Testis (tissue), 5 donors: ENCODE measurements around the gene NTN4. TPM values are rescaled to one million over a fixed set of nuclear protein-coding genes. Genes with fewer than 3 reads are reported as not detected.

Experiments used
- DNase-seq: peaks from one replicate; pipeline ENCODE4 v3.0.0-alpha.2; 2019
- H3K27ac ChIP-seq, 2 donors: fragments of 200-600 bp; sonication (generic); one replicate each; pipeline ENCODE4 v1.5.1; 2019
- H3K27me3 ChIP-seq: fragments of 200-600 bp; sonication (generic); one replicate; pipeline ENCODE4 v1.5.1; 2019
- H3K36me3 ChIP-seq: fragments of 200-600 bp; sonication (generic); one replicate; pipeline ENCODE4 v1.5.1; 2017; ENCODE audit warnings: low read depth; ENCODE audit errors: missing control alignments
- H3K4me1 ChIP-seq: fragments of 200-600 bp; sonication (generic); one replicate; pipeline ENCODE4 v1.5.1; 2019
- H3K4me3 ChIP-seq, 2 donors: fragments of 200-600 bp; sonication (generic); one replicate each; pipeline ENCODE4 v1.5.1; 2017 to 2019
- H3K9me3 ChIP-seq: fragments of 200-600 bp; sonication (generic); one replicate; pipeline ENCODE4 v1.5.1; 2017
- POLR2A ChIP-seq: fragments of 450-650 bp; IDR thresholded peaks from one replicate; pipeline ENCODE4 v1.6.1; 2017; ENCODE audit warnings: antibody characterized with exemption, mild to moderate bottlenecking, moderate library complexity
- WGBS, 2 donors: methylation state at CpG; one replicate each; pipeline ENCODE4 v1.1.5; 2018; 5-methylcytosine and 5-hydroxymethylcytosine counted together
- intact Hi-C: fragments of 100-400 bp; cut with DNase I; formaldehyde crosslinking; loops from one replicate; pipeline ENCODE4 v1.15.1; 2023; ENCODE audit warnings: low total_unique reads
- long read RNA-seq, 2 donors: transcript quantifications; one replicate each; lab custom pipeline, GENCODE V29; 2026
- polyA plus RNA-seq: library from polyadenylated mRNA; stranded (reverse); fragments of 350-450 nt; fragmentation: Illumina TruSeq; extraction: RNeasy Lipid Tissue Mini Kit (QIAGEN cat#74804); gene quantifications from one replicate; pipeline ENCODE4 v1.2.3, GENCODE V29; 2014; ENCODE audit warnings: low read depth, low replicate concordance; ENCODE audit not compliant: insufficient read depth
- total RNA-seq, 2 donors: library from RNA; depleted of rRNA; stranded (reverse); fragments of >200 nt; gene quantifications; one replicate each; pipeline ENCODE4 v1.2.3, GENCODE V29; 2016
- TF ChIP-seq, protein P1 (sequence below), 3 experiments: fragments of 450-650 bp in 2 of 3; fragments of 200-600 bp in 1 of 3; sonication (generic) in 1 of 3; IDR thresholded peaks; one replicate each; pipeline ENCODE4 v1.5.1; 2016 to 2019; ENCODE audit warnings: antibody characterized with exemption in 3 of 3, mild to moderate bottlenecking in 2 of 3, moderate library complexity in 1 of 3

Gene NTN4
- 10 to 100 TPM; 43.8 to 84.9 TPM for total RNA-seq
- polyA plus RNA-seq = 15.9 TPM
- long read RNA-seq, donor 1, transcript NTN4-201 (10 exons, 3,615 nt) = major isoform, 10 of 10 reads
- long read RNA-seq, donor 1, partial matches to known transcripts = 0 of 10 reads
- long read RNA-seq, donor 1, other reads (novel, unspliced or antisense) = 0 of 10 reads
- long read RNA-seq, donor 2, partial matches to known transcripts = 0 of 4 reads
- long read RNA-seq, donor 2, other reads (novel, unspliced or antisense) = 0 of 4 reads

DNA sequence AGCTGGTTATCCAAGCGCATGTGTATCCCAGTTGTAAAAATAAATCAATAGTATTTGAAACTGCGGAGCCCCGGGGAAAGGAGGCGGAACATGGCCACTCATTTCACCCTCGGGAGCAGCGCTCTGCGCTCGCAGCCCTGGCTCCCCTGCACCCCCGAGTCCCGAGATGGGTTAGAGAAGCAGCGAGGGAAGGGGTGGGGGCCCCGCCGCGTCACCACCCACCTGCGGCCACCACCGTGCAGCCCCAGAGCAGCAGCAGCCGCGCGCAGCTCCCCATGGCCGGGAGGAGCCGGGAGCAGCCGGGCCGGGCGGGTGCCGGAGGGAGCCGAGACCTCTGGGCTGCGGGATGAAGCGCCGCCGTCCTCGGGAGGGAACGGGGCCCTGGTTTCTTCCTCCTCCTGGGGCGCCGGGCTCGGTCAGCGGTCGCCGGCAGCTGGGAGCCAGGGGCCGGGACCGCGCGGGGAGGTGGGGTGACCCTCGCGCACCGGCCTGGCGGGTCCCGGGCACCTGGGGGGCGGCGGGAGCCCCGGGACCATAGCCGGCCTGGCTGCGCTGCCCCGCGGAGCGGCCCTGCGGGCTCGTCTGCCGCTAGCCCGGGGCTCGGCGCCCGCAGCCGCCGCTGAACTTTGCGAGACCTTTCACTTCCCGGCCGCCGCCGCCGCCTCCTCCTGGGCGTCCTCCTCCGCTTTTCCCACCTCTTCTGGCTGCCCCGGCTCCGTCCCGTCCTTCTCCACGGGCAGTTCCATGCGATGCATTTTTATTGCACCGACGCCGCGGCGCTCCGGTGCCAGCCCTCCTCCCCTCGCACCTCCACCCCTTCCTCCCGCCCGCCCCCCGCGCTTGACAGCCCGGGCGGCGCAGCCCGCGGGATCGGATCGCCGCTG lies at the start of gene NTN4:
Gene NTN4, minus strand, starts transcription at position 732 of the 884 bp plus-strand sequence. Its CDS starts 455 bp downstream, at position 277.
- Histone ChIP-seq H3K4me3 (peak within 1 kb of the TSS; percentile 71), H3K4me1 (peaks cover 8% of the 10 kb centered on the region), H3K27ac (peak within 1 kb of the TSS; percentile 64 to 81), H3K9me3 (no peaks in the 10 kb centered on the region), H3K27me3 (no peaks in the 10 kb centered on the region), H3K36me3 (no peaks in the 10 kb centered on the region)
- intact Hi-C loops = no loop called here
- TF ChIP-seq, protein P1, sequence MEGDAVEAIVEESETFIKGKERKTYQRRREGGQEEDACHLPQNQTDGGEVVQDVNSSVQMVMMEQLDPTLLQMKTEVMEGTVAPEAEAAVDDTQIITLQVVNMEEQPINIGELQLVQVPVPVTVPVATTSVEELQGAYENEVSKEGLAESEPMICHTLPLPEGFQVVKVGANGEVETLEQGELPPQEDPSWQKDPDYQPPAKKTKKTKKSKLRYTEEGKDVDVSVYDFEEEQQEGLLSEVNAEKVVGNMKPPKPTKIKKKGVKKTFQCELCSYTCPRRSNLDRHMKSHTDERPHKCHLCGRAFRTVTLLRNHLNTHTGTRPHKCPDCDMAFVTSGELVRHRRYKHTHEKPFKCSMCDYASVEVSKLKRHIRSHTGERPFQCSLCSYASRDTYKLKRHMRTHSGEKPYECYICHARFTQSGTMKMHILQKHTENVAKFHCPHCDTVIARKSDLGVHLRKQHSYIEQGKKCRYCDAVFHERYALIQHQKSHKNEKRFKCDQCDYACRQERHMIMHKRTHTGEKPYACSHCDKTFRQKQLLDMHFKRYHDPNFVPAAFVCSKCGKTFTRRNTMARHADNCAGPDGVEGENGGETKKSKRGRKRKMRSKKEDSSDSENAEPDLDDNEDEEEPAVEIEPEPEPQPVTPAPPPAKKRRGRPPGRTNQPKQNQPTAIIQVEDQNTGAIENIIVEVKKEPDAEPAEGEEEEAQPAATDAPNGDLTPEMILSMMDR (IDR thresholded peaks at IDR 0.05) = no peak
- TF ChIP-seq POLR2A = no peak
- WGBS, 2 donors = 0 to 1% methylated on average over 3 to 57 of the region's 96 CpGs
- peak; percentile 47 for DNase-seq

DNA sequence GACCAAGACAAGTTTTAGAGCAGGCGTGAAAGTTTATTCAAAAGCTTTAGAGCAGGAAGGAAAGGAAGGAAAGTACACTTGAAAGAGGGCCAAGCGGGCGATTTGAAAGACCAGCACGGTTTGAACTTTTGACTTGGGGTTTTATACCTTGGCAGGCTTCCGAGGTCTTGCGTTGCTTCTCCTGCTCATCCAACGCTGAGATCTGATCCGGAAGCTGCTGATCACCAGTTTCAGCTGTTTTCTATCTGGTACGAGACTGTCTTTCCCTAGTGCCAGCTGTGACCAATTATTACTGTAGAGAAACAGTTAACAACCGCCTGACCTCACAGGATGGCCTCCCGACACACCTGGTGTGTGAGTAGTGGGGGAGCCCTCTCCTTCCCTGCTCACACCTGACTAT lies 47.6 kb upstream of the NTN4 start:
- intact Hi-C loops = no loop called here
- WGBS, 2 donors = 43 to 48% methylated on average over 11 of the region's 11 CpGs
- Histone ChIP-seq H3K9me3 (no peaks in the 10 kb centered on the region), H3K4me3 (no peak overlapping the region), H3K4me1 (peaks cover 4% of the 10 kb centered on the region), H3K36me3 (no peaks in the 10 kb centered on the region), H3K27ac (no peak overlapping the region), H3K27me3 (no peaks in the 10 kb centered on the region)
- DNase-seq = no peak
- TF ChIP-seq POLR2A = no peak
- TF ChIP-seq, protein P1 (IDR thresholded peaks at IDR 0.05) = no peak

DNA sequence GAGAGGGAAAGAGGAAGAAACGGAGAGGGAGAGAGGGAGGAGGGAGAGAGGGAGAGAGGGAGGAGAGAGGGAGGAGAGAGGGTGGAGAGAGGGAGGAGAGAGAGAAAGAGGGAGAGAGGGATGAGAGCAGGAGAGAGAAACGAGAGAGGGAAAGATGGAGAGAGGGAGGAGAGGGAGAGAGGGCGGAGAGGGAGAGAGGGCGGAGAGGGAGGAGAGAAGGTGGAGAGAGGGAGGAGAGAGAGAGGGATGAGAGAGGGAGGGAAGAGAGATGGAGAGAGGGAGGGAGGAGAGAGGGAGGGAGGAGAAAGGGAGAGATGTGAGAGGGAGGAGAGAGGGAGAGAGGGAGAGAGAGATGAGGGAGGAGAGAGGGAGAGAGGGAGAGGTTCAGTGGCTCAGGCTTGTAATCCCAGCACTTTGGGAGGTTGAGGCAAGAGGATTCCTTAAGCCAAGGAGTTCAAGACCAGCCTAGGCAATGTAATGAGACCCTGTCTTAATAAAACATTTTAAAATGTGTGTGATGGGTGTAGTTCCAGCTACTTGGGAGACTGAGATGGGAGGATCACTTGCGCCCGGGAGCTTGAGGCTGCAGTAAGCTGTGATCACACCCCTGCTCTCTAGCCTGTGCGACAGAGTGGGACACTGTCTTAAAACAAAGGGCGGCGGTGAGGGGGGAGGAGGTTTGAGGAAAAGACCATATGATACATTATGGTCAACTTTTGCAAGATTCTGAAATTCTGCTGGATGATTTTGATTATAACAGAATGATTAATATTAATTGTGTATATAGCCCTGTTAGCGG lies 46.9 kb upstream of the NTN4 start:
- DNase-seq = no peak
- TF ChIP-seq, protein P1 (IDR thresholded peaks at IDR 0.05) = no peak
- no peak for TF ChIP-seq POLR2A
- 59 to 62% methylated on average over 10 of the region's 10 CpGs for WGBS, 2 donors
- no peak overlapping the region for H3K27ac ChIP-seq
- no peak overlapping the region for H3K4me3 ChIP-seq
- intact Hi-C loops = no loop called here
- H3K36me3 ChIP-seq = no peaks in the 10 kb centered on the region
- H3K9me3 ChIP-seq = no peaks in the 10 kb centered on the region
- no peaks in the 10 kb centered on the region for H3K27me3 ChIP-seq
- H3K4me1 ChIP-seq = peaks cover 4% of the 10 kb centered on the region

DNA sequence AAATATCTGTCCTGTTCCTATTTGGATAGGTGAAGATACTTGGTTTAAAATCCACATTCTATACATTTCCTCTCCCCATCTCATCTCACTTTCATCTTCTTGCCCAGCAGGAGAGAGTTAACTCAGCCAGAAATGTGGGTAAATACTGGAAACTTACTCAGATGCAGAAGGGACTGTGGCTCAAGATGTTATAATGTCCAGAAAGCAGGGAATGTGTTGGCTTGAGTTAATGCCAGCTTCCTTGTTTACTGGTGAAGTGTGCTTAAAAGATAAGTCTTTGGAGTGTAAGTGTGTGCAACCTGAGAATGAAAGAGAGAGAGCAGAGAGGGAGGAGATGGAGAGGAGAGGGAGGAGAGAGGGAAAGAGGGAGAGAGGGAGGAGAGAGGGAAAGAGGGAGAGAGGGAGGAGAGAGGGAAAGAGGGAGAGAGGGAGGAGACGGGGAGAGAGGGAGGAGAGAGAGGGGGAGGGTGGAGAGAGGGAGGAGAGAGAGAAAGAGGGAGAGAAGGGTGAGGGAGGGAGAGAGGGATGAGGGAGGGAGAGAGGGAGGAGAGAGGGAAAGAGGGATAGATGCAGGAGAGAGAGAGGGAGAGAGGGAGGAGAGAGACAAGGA lies 46.2 kb upstream of the NTN4 start:
- no peaks in the 10 kb centered on the region for H3K36me3 ChIP-seq
- 0 to 9% methylated on average over 1 of the region's 1 CpG for whole genome bisulfite sequencing, 2 donors
- no peak for TF ChIP-seq POLR2A
- TF ChIP-seq, protein P1 (IDR thresholded peaks at IDR 0.05) = no peak
- H3K27me3 ChIP-seq = no peaks in the 10 kb centered on the region
- no peaks in the 10 kb centered on the region for H3K9me3 ChIP-seq
- DNase-seq = no peak
- peaks cover 4% of the 10 kb centered on the region for H3K4me1 ChIP-seq
- no peak overlapping the region for H3K4me3 ChIP-seq
- intact Hi-C loops = no loop called here
- no peak overlapping the region for H3K27ac ChIP-seq
